Trophoblast cell (in vitro differentiated cells and primary cell): ENCODE measurements around the gene NAGS.

Experiments used
- DNase-seq, 2 donors: peaks; one replicate each; pipeline ENCODE4 v3.0.0-alpha.2; 2016
- H2AFZ ChIP-seq: 2 replicates; pipeline ENCODE4 v1.6.1; 2013; ENCODE audit warnings: low read length, moderate library complexity, mild to moderate bottlenecking; ENCODE audit not compliant: insufficient read depth, poor library complexity
- H2AK5ac ChIP-seq: 2 replicates; pipeline ENCODE4 v1.6.1; 2013; ENCODE audit warnings: mild to moderate bottlenecking, low read length
- H2BK120ac ChIP-seq: 2 replicates; pipeline ENCODE4 v1.6.1; 2013; ENCODE audit warnings: low read length, mild to moderate bottlenecking, moderate library complexity; ENCODE audit not compliant: insufficient read depth, poor library complexity
- H2BK12ac ChIP-seq: 2 replicates; pipeline ENCODE4 v1.6.1; 2013; ENCODE audit warnings: mild to moderate bottlenecking, low read length, moderate library complexity
- H2BK5ac ChIP-seq: 2 replicates; pipeline ENCODE4 v1.6.1; 2013; ENCODE audit warnings: low read length, low read depth, moderate library complexity, mild to moderate bottlenecking; ENCODE audit not compliant: poor library complexity
- H3K14ac ChIP-seq: 2 replicates; pipeline ENCODE4 v1.6.1; 2013; ENCODE audit warnings: mild to moderate bottlenecking, low read length
- H3K18ac ChIP-seq: 2 replicates; pipeline ENCODE4 v1.6.1; 2013; ENCODE audit warnings: mild to moderate bottlenecking, low read length
- H3K23ac ChIP-seq: 2 replicates; pipeline ENCODE4 v1.6.1; 2013; ENCODE audit warnings: low read length
- H3K27ac ChIP-seq: 2 replicates; pipeline ENCODE4 v1.5.1; 2013; ENCODE audit warnings: low read depth, mild to moderate bottlenecking, inconsistent platforms, low read length, moderate library complexity
- H3K27me3 ChIP-seq: 2 replicates; pipeline ENCODE4 v1.6.1; 2013; ENCODE audit warnings: inconsistent platforms, mild to moderate bottlenecking, low read length, moderate library complexity; ENCODE audit not compliant: insufficient read depth
- H3K36me3 ChIP-seq, 2 experiments: 1 replicate in 1 of 2; 2 replicates in 1 of 2; pipeline ENCODE4 v1.6.1; 2013; ENCODE audit warnings: low read length in 2 of 2, mild to moderate bottlenecking in 2 of 2, moderate library complexity in 1 of 2; ENCODE audit not compliant: insufficient read depth in 2 of 2, control insufficient read depth in 1 of 2
- H3K4ac ChIP-seq: 2 replicates; pipeline ENCODE4 v1.6.1; 2013; ENCODE audit warnings: low read depth, mild to moderate bottlenecking, low read length, moderate library complexity
- H3K4me1 ChIP-seq, 2 experiments: 1 replicate in 1 of 2; 2 replicates in 1 of 2; pipeline ENCODE4 v1.6.1; 2013; ENCODE audit warnings: low read length in 2 of 2, mild to moderate bottlenecking in 2 of 2, moderate library complexity in 1 of 2; ENCODE audit not compliant: insufficient read depth in 2 of 2, control insufficient read depth in 1 of 2
- H3K4me2 ChIP-seq: 2 replicates; pipeline ENCODE4 v1.6.1; 2013; ENCODE audit warnings: inconsistent platforms, mild to moderate bottlenecking, low read length, moderate library complexity
- H3K4me3 ChIP-seq: 2 replicates; pipeline ENCODE4 v1.5.1; 2013; ENCODE audit warnings: mild to moderate bottlenecking, low read depth, low read length, inconsistent platforms
- H3K79me1 ChIP-seq: one replicate; pipeline ENCODE4 v1.6.1; 2013; ENCODE audit warnings: low read length
- H3K79me2 ChIP-seq: 2 replicates; pipeline ENCODE4 v1.6.1; 2013; ENCODE audit warnings: low read length, mild to moderate bottlenecking; ENCODE audit not compliant: control insufficient read depth, insufficient read depth, poor library complexity
- H3K9ac ChIP-seq: 2 replicates; pipeline ENCODE4 v1.6.1; 2013; ENCODE audit warnings: mild to moderate bottlenecking, low read length
- H3K9me3 ChIP-seq: 2 replicates; pipeline ENCODE4 v1.6.1; 2013; ENCODE audit warnings: low read depth, mild to moderate bottlenecking, control low read depth, inconsistent platforms, low read length; ENCODE audit not compliant: insufficient read depth
- H4K12ac ChIP-seq: 2 replicates; pipeline ENCODE4 v1.6.1; 2013; ENCODE audit warnings: low read depth, mild to moderate bottlenecking, low read length, moderate library complexity
- H4K8ac ChIP-seq: 2 replicates; pipeline ENCODE4 v1.6.1; 2013; ENCODE audit warnings: low read depth, mild to moderate bottlenecking, low read length, moderate library complexity
- H4K91ac ChIP-seq: one replicate; pipeline ENCODE4 v1.6.1; 2013; ENCODE audit warnings: low read depth, mild to moderate bottlenecking, low read length, moderate library complexity
- WGBS: extraction: QIAGEN DNeasy Blood & Tissue Kit; methylation state at CpG from one replicate; pipeline ENCODE4 v1.1.7; 2013; ENCODE audit warnings: missing lambda C conversion rate; ENCODE audit not compliant: insufficient read length, insufficient coverage; ENCODE audit errors: extremely low coverage; 5-methylcytosine and 5-hydroxymethylcytosine counted together

NAGS gene

DNA sequence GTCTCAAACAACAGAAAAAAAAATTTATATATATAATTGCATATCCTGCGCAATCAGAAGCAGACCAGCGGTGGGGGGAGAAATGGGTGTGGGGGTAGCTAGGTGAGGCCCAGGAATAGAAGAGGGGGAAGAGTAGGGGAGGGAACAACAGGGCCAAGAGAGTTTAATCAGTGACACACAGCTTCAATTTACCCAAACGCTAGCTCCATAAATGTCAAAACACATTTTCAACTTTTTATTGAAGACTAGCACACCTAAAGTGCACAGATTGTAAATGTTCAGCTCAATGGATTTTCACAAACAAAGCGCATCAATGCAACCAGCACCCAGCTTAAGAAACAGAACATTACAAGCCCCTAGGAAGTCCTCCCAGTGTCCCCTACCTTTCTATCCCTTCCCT is 24.8 kb upstream of the NAGS start:
- Histone ChIP-seq H3K79me1 (no peaks in the 10 kb centered on the region), H3K36me3 (no peaks in the 10 kb centered on the region), H4K12ac (no peak overlapping the region), H3K18ac (no peak overlapping the region), H2BK120ac (no peak overlapping the region), H3K4me2 (no peak overlapping the region), H2AFZ (no peak overlapping the region), H3K9me3 (no peaks in the 10 kb centered on the region), H3K14ac (no peak overlapping the region), H2AK5ac (no peak overlapping the region), H3K27ac (no peak overlapping the region), H3K23ac (no peak overlapping the region), H3K4me1 (peaks cover 4 to 9% of the 10 kb centered on the region in 2 experiments), H3K9ac (no peak overlapping the region), H4K91ac (no peak overlapping the region), H2BK12ac (no peak overlapping the region), H3K27me3 (peaks cover 21% of the 10 kb centered on the region), H4K8ac (no peak overlapping the region), H3K4ac (no peak overlapping the region), H2BK5ac (no peak overlapping the region), H3K79me2 (no peaks in the 10 kb centered on the region), H3K4me3 (no peak overlapping the region)
- no CpG with 5 or more reads among the region's 4 CpGs for WGBS
- no peak for DNase-seq

DNA sequence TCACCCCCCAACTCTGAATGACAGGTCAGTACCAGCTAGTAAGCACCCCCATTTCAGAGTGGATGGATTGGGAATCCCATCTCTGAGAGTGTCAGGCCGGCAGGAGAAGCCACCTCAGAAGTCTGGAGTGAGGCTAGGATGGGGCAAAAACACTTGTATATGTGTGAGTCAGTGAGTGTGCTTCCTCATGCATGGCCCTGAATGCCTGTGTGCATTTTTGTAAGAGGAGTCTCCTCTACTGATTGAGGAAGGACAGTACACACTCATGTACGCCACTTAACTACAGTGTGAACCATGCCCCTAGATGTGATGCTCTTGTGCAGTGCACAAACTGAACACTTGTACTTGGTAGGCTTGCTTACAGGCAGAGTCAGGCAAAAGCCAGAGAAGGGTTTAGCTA is 22.3 kb upstream of the NAGS start:
- H3K9ac ChIP-seq, result no peak overlapping the region
- peak in 1 of 2 donors; percentile 18 for DNase-seq
- no peaks in the 10 kb centered on the region for H3K9me3 ChIP-seq
- H3K27me3 ChIP-seq, result peaks cover 21% of the 10 kb centered on the region
- no peak overlapping the region for H4K12ac ChIP-seq
- no peak overlapping the region for H4K8ac ChIP-seq
- no peak overlapping the region for H3K27ac ChIP-seq
- no peak overlapping the region for H3K18ac ChIP-seq
- no peak overlapping the region for H3K4me2 ChIP-seq
- no peak overlapping the region for H3K23ac ChIP-seq
- H2AFZ ChIP-seq, result no peak overlapping the region
- no peak overlapping the region for H2BK120ac ChIP-seq
- H3K4me3 ChIP-seq, result no peak overlapping the region
- H4K91ac ChIP-seq, result no peak overlapping the region
- H3K4me1 ChIP-seq, result peaks cover 4 to 9% of the 10 kb centered on the region in 2 experiments
- H2BK12ac ChIP-seq, result no peak overlapping the region
- H2BK5ac ChIP-seq, result no peak overlapping the region
- no peaks in the 10 kb centered on the region for H3K79me2 ChIP-seq
- H3K14ac ChIP-seq, result no peak overlapping the region
- H3K36me3 ChIP-seq, result no peaks in the 10 kb centered on the region
- H3K79me1 ChIP-seq, result no peaks in the 10 kb centered on the region
- no CpG with 5 or more reads among the region's 2 CpGs for WGBS
- no peak overlapping the region for H3K4ac ChIP-seq
- no peak overlapping the region for H2AK5ac ChIP-seq

DNA sequence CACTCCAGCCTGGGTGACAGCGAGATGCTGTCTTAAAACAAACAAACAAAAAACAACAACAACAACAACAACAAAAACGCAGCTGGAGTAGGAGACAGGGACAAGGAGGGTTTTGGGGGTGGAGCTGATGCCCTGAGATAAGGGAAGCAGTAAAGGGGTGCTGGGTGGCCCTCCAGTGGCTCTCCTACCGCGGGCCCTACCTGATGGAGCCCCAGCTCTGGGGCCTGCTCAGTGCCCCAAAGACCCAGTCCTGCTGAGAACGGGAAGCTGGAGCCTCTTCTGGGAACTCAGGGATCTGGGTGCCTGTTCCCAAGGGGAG is 21.3 kb upstream of the NAGS start:
- no peak overlapping the region for H4K8ac ChIP-seq
- H3K9ac ChIP-seq, result no peak overlapping the region
- H3K18ac ChIP-seq, result no peak overlapping the region
- H3K9me3 ChIP-seq, result no peaks in the 10 kb centered on the region
- no CpG with 5 or more reads among the region's 5 CpGs for WGBS
- H3K79me1 ChIP-seq, result no peaks in the 10 kb centered on the region
- no peak overlapping the region for H3K4me3 ChIP-seq
- H3K27ac ChIP-seq, result no peak overlapping the region
- no peaks in the 10 kb centered on the region for H3K79me2 ChIP-seq
- no peak overlapping the region for H2BK12ac ChIP-seq
- DNase-seq, result no peak
- no peak overlapping the region for H2BK120ac ChIP-seq
- peaks cover 21% of the 10 kb centered on the region for H3K27me3 ChIP-seq
- no peak overlapping the region for H3K23ac ChIP-seq
- no peak overlapping the region for H2AK5ac ChIP-seq
- no peak overlapping the region for H2BK5ac ChIP-seq
- no peak overlapping the region for H2AFZ ChIP-seq
- H3K4me1 ChIP-seq, result peaks cover 4 to 9% of the 10 kb centered on the region in 2 experiments
- H3K14ac ChIP-seq, result no peak overlapping the region
- no peaks in the 10 kb centered on the region for H3K36me3 ChIP-seq
- H4K91ac ChIP-seq, result no peak overlapping the region
- H3K4ac ChIP-seq, result no peak overlapping the region
- H3K4me2 ChIP-seq, result no peak overlapping the region
- no peak overlapping the region for H4K12ac ChIP-seq

DNA sequence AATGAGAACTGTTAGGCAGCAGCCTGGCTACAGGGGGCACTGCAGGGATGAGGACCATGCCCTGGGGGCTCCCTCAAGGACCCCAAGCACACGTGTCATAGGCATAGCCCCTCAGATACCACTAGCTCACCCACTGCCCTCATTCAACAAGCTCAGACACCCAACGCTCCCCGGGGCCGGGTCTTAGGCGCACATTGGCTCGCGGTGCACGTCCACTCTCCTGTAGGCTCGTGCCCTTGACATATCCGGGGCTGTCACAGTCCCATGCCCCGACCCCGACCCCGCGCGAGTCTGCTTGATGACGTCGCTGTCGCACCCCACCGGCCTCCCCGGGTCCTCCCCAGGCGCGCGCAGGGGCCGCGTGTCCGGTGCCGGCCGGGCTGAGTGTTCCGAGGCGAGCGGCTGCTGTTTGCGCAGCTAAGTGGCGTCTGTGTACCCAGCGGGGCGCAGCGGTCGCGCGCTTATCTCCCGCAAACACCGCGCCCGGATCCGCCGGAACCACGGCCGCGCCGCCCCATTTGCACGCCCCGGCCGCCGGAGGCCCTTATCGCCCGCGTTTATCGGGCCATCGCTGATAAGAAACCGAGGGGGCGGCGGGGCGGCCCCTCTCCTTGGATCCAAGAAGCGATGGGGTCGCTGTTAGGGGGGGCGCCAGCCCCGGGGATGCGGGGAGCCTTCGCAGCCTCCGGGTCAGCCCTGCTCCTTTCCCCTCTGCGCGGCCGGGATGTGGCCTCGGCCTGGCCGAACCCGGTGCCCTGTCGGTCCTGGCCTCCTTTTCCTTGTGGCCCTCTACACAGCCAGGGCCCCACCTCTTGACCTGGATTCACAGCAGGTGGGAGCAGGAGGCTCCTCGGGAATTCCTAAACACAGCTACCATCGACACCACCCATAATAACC is 20.7 kb upstream of the NAGS start:
- Histone ChIP-seq H2AFZ (peak overlapping the region; percentile 17), H3K4ac (no peak overlapping the region), H2BK5ac (no peak overlapping the region), H3K79me1 (no peaks in the 10 kb centered on the region), H3K4me3 (peak overlapping the region; percentile 58), H3K4me1 (peaks cover 4 to 9% of the 10 kb centered on the region in 2 experiments), H2BK120ac (no peak overlapping the region), H4K91ac (no peak overlapping the region), H3K9ac (no peak overlapping the region), H3K9me3 (no peaks in the 10 kb centered on the region), H3K79me2 (no peaks in the 10 kb centered on the region), H4K12ac (no peak overlapping the region), H3K18ac (no peak overlapping the region), H3K27me3 (peaks cover 21% of the 10 kb centered on the region), H2BK12ac (no peak overlapping the region), H2AK5ac (no peak overlapping the region), H3K27ac (no peak overlapping the region), H3K36me3 (no peaks in the 10 kb centered on the region), H3K14ac (no peak overlapping the region), H4K8ac (no peak overlapping the region), H3K4me2 (peak overlapping the region; percentile 77), H3K23ac (no peak overlapping the region)
- DNase-seq, result peak in 1 of 2 donors; percentile 10
- WGBS, result no CpG with 5 or more reads among the region's 78 CpGs
